OCI-LY3 (cell line): ENCODE results near the gene CD101.

Experiments used
- H2AFZ ChIP-seq: fragments of 200-600, 300-600 bp; shearing (Covaris generic); 2 replicates; pipeline ENCODE4 v1.6.0; 2014; ENCODE audit warnings: antibody characterized with exemption, low read depth, low read length
- H3K27ac ChIP-seq: fragments of 200-600, 300-600 bp; sonication (generic); 2 replicates; pipeline ENCODE4 v1.5.1; 2014; ENCODE audit warnings: mild to moderate bottlenecking, low read length, moderate library complexity, mixed read lengths
- H3K27me3 ChIP-seq: fragments of 200-600, 300-600 bp; sonication (generic); 2 replicates; pipeline ENCODE4 v1.6.1; 2014; ENCODE audit warnings: low read depth, low read length, mixed read lengths
- H3K36me3 ChIP-seq: fragments of 200-600, 300-600 bp; sonication (generic); replicated peaks from 2 replicates; pipeline ENCODE3; 2014; ENCODE audit warnings: low read depth, low read length, mixed read lengths
- H3K4me1 ChIP-seq: fragments of 300-600, 200-600 bp; sonication (generic); 2 replicates; pipeline ENCODE4 v1.6.1; 2014; ENCODE audit warnings: low read length, mixed read lengths
- H3K4me2 ChIP-seq: fragments of 200-600, 300-600 bp; sonication (generic); 2 replicates; pipeline ENCODE4 v1.6.1; 2014; ENCODE audit warnings: low read length, mixed read lengths
- H3K4me3 ChIP-seq: fragments of 300-600, 200-600 bp; sonication (generic); 2 replicates; pipeline ENCODE4 v1.5.1; 2014; ENCODE audit warnings: antibody characterized with exemption, mild to moderate bottlenecking, low read length, moderate library complexity
- H3K79me2 ChIP-seq: fragments of 300-600, 200-600 bp; shearing (Covaris generic); 2 replicates; pipeline ENCODE4 v1.6.1; 2014; ENCODE audit warnings: mild to moderate bottlenecking, low read length, mixed read lengths
- H3K9ac ChIP-seq: fragments of 300-600, 200-600 bp; shearing (Covaris generic); 2 replicates; pipeline ENCODE4 v1.6.0; 2014; ENCODE audit warnings: mild to moderate bottlenecking, low read length, moderate library complexity
- H3K9me3 ChIP-seq: fragments of 200-600, 300-600 bp; shearing (Covaris generic); 2 replicates; pipeline ENCODE4 v1.6.1; 2014; ENCODE audit warnings: low read length, mixed read lengths; ENCODE audit not compliant: insufficient read depth
- H4K20me1 ChIP-seq: fragments of 200-600, 300-600 bp; sonication (generic); 2 replicates; pipeline ENCODE4 v1.6.1; 2016; ENCODE audit warnings: low read length, mixed read lengths; ENCODE audit not compliant: insufficient read depth
- CTCF ChIP-seq: fragments of 200-600, 300-600 bp; sonication (generic); IDR thresholded peaks from 2 replicates; pipeline ENCODE4 v1.5.1; 2014; ENCODE audit warnings: antibody characterized with exemption, low read length, low read depth
- EZH2phosphoT487 ChIP-seq: fragments of 200-600 bp; shearing (Covaris generic); IDR thresholded peaks from 2 replicates; pipeline ENCODE4 v1.6.1; 2018; ENCODE audit warnings: antibody characterized with exemption, mixed run types, low read depth

Gene CD101

GRCh38 chr1:117007719-117008013 is 6.1 kb downstream of the CD101 start:
- Histone ChIP-seq H3K79me2 (no peaks in the 10 kb centered on the region), H3K4me1 (peaks cover 13% of the 10 kb centered on the region), H3K4me3 (no peak overlapping the region), H3K36me3 (no peaks in the 10 kb centered on the region), H3K27ac (no peak overlapping the region), H4K20me1 (no peaks in the 10 kb centered on the region), H2AFZ (no peak overlapping the region), H3K9me3 (no peaks in the 10 kb centered on the region), H3K9ac (no peak overlapping the region), H3K4me2 (no peak overlapping the region), H3K27me3 (no peaks in the 10 kb centered on the region)
- TF ChIP-seq CTCF (no peak), EZH2phosphoT487 (no peak)

- H3K9ac ChIP-seq, result no peak overlapping the region
- no peaks in the 10 kb centered on the region for H3K27me3 ChIP-seq
- H2AFZ ChIP-seq, result no peak overlapping the region
- H3K9me3 ChIP-seq, result no peaks in the 10 kb centered on the region
- H3K4me3 ChIP-seq, result no peak overlapping the region
- no peaks in the 10 kb centered on the region for H3K36me3 ChIP-seq
- no peaks in the 10 kb centered on the region for H4K20me1 ChIP-seq
- TF ChIP-seq EZH2phosphoT487 (no peak), CTCF (no peak)
- no peak overlapping the region for H3K4me2 ChIP-seq
- H3K27ac ChIP-seq, result no peak overlapping the region
- no peaks in the 10 kb centered on the region for H3K79me2 ChIP-seq
- H3K4me1 ChIP-seq, result peaks cover 7% of the 10 kb centered on the region
Observed at GRCh38 chr1:117008656-117009055, 7.1 kb downstream of the CD101 start.

GRCh38 chr1:117009132-117009531 is 7.6 kb downstream of the CD101 start:
- TF ChIP-seq CTCF (no peak), EZH2phosphoT487 (no peak)
- no peak overlapping the region for H3K4me3 ChIP-seq
- H3K27me3 ChIP-seq, result no peaks in the 10 kb centered on the region
- H3K4me1 ChIP-seq, result peaks cover 2% of the 10 kb centered on the region
- H3K79me2 ChIP-seq, result no peaks in the 10 kb centered on the region
- H3K9ac ChIP-seq, result no peak overlapping the region
- no peak overlapping the region for H3K27ac ChIP-seq
- H3K36me3 ChIP-seq, result no peaks in the 10 kb centered on the region
- H2AFZ ChIP-seq, result no peak overlapping the region
- H3K9me3 ChIP-seq, result no peaks in the 10 kb centered on the region
- no peak overlapping the region for H3K4me2 ChIP-seq
- no peaks in the 10 kb centered on the region for H4K20me1 ChIP-seq

- TF ChIP-seq CTCF, result no peak
- no peak for TF ChIP-seq EZH2phosphoT487
- Histone ChIP-seq H2AFZ (no peak overlapping the region), H3K9me3 (no peaks in the 10 kb centered on the region), H3K4me1 (peaks cover 8% of the 10 kb centered on the region), H3K4me3 (no peak overlapping the region), H3K4me2 (no peak overlapping the region), H3K9ac (no peak overlapping the region), H3K79me2 (no peaks in the 10 kb centered on the region), H4K20me1 (no peaks in the 10 kb centered on the region), H3K36me3 (no peaks in the 10 kb centered on the region), H3K27me3 (no peaks in the 10 kb centered on the region), H3K27ac (no peak overlapping the region)
Observed at GRCh38 chr1:117010310-117010969, 8.9 kb downstream of the CD101 start.
